HG03045 (cell line): ENCODE data around the gene CAMTA1.

Experiments
- ATAC-seq: cut with Tn5 transposase; IDR thresholded peaks from one replicate; pipeline ENCODE4 v1.9.1; 2021; ENCODE audit warnings: mild to moderate bottlenecking, moderate library complexity; ENCODE audit not compliant: unreplicated experiment

The CAMTA1 gene

GRCh38 chr1:7418442-7419080 is 633.3 kb downstream of the CAMTA1 start:
- ATAC-seq: no peak

GRCh38 chr1:7420098-7420445 is 634.8 kb downstream of the CAMTA1 start:
- no peak for ATAC-seq

GRCh38 chr1:7420470-7421100 is 635.3 kb downstream of the CAMTA1 start:
- no peak for ATAC-seq

GRCh38 chr1:7421471-7422075 is 636.3 kb downstream of the CAMTA1 start:
- ATAC-seq: no peak

GRCh38 chr1:7422081-7422480 is 636.8 kb downstream of the CAMTA1 start:
- no peak for ATAC-seq

- no peak for ATAC-seq
Measured at GRCh38 chr1:7422561-7422960, 637.3 kb downstream of the CAMTA1 start.

GRCh38 chr1:7422966-7423365 is 637.7 kb downstream of the CAMTA1 start:
- no peak for ATAC-seq

- no peak for ATAC-seq
Measured at GRCh38 chr1:7424352-7424890, 639.2 kb downstream of the CAMTA1 start.

GRCh38 chr1:7425229-7425628 is 640.0 kb downstream of the CAMTA1 start:
- ATAC-seq: no peak

- ATAC-seq: no peak
Measured at GRCh38 chr1:7425771-7426170, 640.5 kb downstream of the CAMTA1 start.

- no peak for ATAC-seq
Measured at GRCh38 chr1:7426780-7427604, 641.7 kb downstream of the CAMTA1 start.

GRCh38 chr1:7427605-7428300 is 642.5 kb downstream of the CAMTA1 start:
- no peak for ATAC-seq

GRCh38 chr1:7429290-7429689 is 644.0 kb downstream of the CAMTA1 start:
- ATAC-seq: no peak

- no peak for ATAC-seq
Measured at GRCh38 chr1:7430047-7430608, 644.9 kb downstream of the CAMTA1 start.

GRCh38 chr1:7430691-7431090 is 645.4 kb downstream of the CAMTA1 start:
- ATAC-seq: no peak

- ATAC-seq: no peak
Measured at GRCh38 chr1:7432102-7432899, 647.0 kb downstream of the CAMTA1 start.

GRCh38 chr1:7432900-7433380 is 647.7 kb downstream of the CAMTA1 start:
- ATAC-seq: no peak

- ATAC-seq: no peak
Measured at GRCh38 chr1:7434566-7434965, 649.3 kb downstream of the CAMTA1 start.

GRCh38 chr1:7435276-7436055 is 650.2 kb downstream of the CAMTA1 start:
- no peak for ATAC-seq
